OCI-LY1 (cell line): ENCODE results near the gene FGF14.

Experiments
- H2AFZ ChIP-seq: fragments of 200-600 bp; sonication (generic), shearing (Covaris generic); 2 replicates; pipeline ENCODE4 v1.6.0; 2014; ENCODE audit warnings: antibody characterized with exemption, mild to moderate bottlenecking, low read length
- H3F3A ChIP-seq: fragments of 200-600 bp; sonication (generic), shearing (Covaris generic); 2 replicates; pipeline ENCODE4 v1.6.0; 2014; ENCODE audit warnings: mild to moderate bottlenecking, antibody characterized with exemption, low read length, moderate library complexity; ENCODE audit not compliant: insufficient read depth
- H3K27ac ChIP-seq: fragments of 200-600 bp; sonication (generic); 2 replicates; pipeline ENCODE4 v1.5.1; 2014; ENCODE audit warnings: low read length, mixed run types, mild to moderate bottlenecking, low read depth; ENCODE audit not compliant: poor library complexity, severe bottlenecking
- H3K27me3 ChIP-seq: fragments of 200-600 bp; sonication (generic); 2 replicates; pipeline ENCODE4 v1.6.0; 2014; ENCODE audit warnings: antibody characterized with exemption, mild to moderate bottlenecking, low read length, moderate library complexity; ENCODE audit not compliant: insufficient read depth
- H3K36me3 ChIP-seq: fragments of 200-600 bp; sonication (generic); 2 replicates; pipeline ENCODE4 v1.6.1; 2014; ENCODE audit warnings: mild to moderate bottlenecking, antibody characterized with exemption, low read length, moderate library complexity, mixed read lengths; ENCODE audit not compliant: insufficient read depth
- H3K4me1 ChIP-seq: fragments of 200-600 bp; sonication (generic); 2 replicates; pipeline ENCODE4 v1.5.1; 2014; ENCODE audit warnings: mild to moderate bottlenecking, low read length, moderate library complexity; ENCODE audit not compliant: insufficient read depth, severe bottlenecking
- H3K4me2 ChIP-seq: fragments of 200-600 bp; sonication (generic), shearing (Covaris generic); 2 replicates; pipeline ENCODE4 v1.6.1; 2014; ENCODE audit warnings: low read length
- H3K4me3 ChIP-seq: fragments of 200-600 bp; sonication (generic); 2 replicates; pipeline ENCODE4 v1.5.1; 2014; ENCODE audit warnings: low read length, low read depth, mild to moderate bottlenecking, mixed read lengths; ENCODE audit not compliant: poor library complexity, severe bottlenecking
- H3K79me2 ChIP-seq: fragments of 200-600 bp; shearing (Covaris generic); 2 replicates; pipeline ENCODE4 v1.6.1; 2016; ENCODE audit warnings: mixed run types, low read length, mixed read lengths; ENCODE audit not compliant: insufficient read depth
- H3K9ac ChIP-seq: fragments of 200-600 bp; sonication (generic), shearing (Covaris generic); 2 replicates; pipeline ENCODE4 v1.6.1; 2014; ENCODE audit warnings: mild to moderate bottlenecking, low read length, mixed read lengths
- H3K9me2 ChIP-seq: fragments of 200-600 bp; sonication (generic), shearing (Covaris generic); 2 replicates; pipeline ENCODE4 v1.6.1; 2014; ENCODE audit warnings: low read depth, mild to moderate bottlenecking, low read length, mixed read lengths
- H3K9me3 ChIP-seq: fragments of 200-600 bp; shearing (Covaris generic); 2 replicates; pipeline ENCODE4 v1.6.1; 2014; ENCODE audit warnings: low read length, mixed read lengths
- H4K20me1 ChIP-seq: fragments of 200-600 bp; sonication (generic), shearing (Covaris generic); 2 replicates; pipeline ENCODE4 v1.6.0; 2016; ENCODE audit warnings: mild to moderate bottlenecking, low read length; ENCODE audit not compliant: insufficient read depth
- CTCF ChIP-seq: fragments of 200-600 bp; sonication (generic), shearing (Covaris generic); IDR thresholded peaks from 2 replicates; pipeline ENCODE4 v1.5.1; 2017; ENCODE audit warnings: mild to moderate bottlenecking, antibody characterized with exemption, low read length, moderate library complexity, mixed read lengths
- EZH2 ChIP-seq: fragments of 200-600 bp; sonication (generic), shearing (Covaris generic); IDR thresholded peaks from 2 replicates; pipeline ENCODE4 v1.8.0; 2017; ENCODE audit warnings: borderline replicate concordance, mixed run types, mild to moderate bottlenecking, antibody characterized with exemption, low read length, moderate library complexity, mixed read lengths

The FGF14 gene

DNA sequence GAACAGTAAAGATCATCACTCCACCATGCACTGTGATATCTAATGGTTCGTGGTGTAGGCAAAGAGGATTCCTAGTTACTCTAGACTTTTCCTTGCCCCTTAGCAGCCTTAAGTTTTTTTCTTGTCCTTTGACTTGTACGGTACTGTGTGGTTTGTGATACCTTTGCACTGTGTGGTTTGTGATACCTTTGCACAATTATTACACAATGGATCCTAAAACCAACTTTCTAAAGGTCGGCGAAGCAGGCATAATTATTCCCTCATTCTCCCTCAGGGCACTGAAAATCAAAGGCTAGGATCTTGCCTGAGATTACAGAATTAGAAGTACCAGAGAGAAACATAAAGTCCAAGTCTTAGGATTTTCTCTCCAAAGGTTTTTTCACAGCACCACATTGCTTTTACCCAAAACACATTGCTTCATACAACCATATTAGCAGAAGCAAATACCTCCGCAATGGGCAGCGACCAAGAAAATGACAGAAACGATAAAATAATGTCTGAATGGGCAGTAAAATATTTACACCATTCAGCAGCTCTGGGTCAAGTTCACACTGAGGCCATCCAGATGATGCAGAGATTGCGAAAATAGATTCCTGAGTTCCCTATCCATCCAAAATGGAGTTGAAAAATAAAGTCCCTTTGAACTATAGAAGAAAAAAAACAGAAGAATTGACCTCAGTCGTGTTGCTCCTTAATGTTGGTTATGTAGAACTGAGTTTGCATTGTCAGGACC lies 106.4 kb downstream of the FGF14 start:
- no peaks in the 10 kb centered on the region for H3K36me3 ChIP-seq
- TF ChIP-seq CTCF (no peak), EZH2 (no peak)
- no peaks in the 10 kb centered on the region for H3K79me2 ChIP-seq
- no peaks in the 10 kb centered on the region for H3F3A ChIP-seq
- H3K9me3 ChIP-seq, result no peaks in the 10 kb centered on the region
- no peak overlapping the region for H2AFZ ChIP-seq
- no peaks in the 10 kb centered on the region for H3K9me2 ChIP-seq
- H3K4me1 ChIP-seq, result no peaks in the 10 kb centered on the region
- H3K4me3 ChIP-seq, result no peak overlapping the region
- H3K4me2 ChIP-seq, result no peak overlapping the region
- no peaks in the 10 kb centered on the region for H3K27me3 ChIP-seq
- no peaks in the 10 kb centered on the region for H4K20me1 ChIP-seq
- H3K27ac ChIP-seq, result no peak overlapping the region
- H3K9ac ChIP-seq, result no peak overlapping the region

GRCh38 chr13:102294407-102295018 lies 107.3 kb downstream of the FGF14 start:
- TF ChIP-seq CTCF (no peak), EZH2 (no peak)
- H3K4me1 ChIP-seq, result no peaks in the 10 kb centered on the region
- no peaks in the 10 kb centered on the region for H3K79me2 ChIP-seq
- no peak overlapping the region for H3K9ac ChIP-seq
- no peaks in the 10 kb centered on the region for H3F3A ChIP-seq
- H3K27me3 ChIP-seq, result no peaks in the 10 kb centered on the region
- H2AFZ ChIP-seq, result no peak overlapping the region
- H3K4me3 ChIP-seq, result no peak overlapping the region
- H3K9me2 ChIP-seq, result no peaks in the 10 kb centered on the region
- H4K20me1 ChIP-seq, result no peaks in the 10 kb centered on the region
- no peak overlapping the region for H3K4me2 ChIP-seq
- no peaks in the 10 kb centered on the region for H3K36me3 ChIP-seq
- H3K27ac ChIP-seq, result no peak overlapping the region
- no peaks in the 10 kb centered on the region for H3K9me3 ChIP-seq

DNA sequence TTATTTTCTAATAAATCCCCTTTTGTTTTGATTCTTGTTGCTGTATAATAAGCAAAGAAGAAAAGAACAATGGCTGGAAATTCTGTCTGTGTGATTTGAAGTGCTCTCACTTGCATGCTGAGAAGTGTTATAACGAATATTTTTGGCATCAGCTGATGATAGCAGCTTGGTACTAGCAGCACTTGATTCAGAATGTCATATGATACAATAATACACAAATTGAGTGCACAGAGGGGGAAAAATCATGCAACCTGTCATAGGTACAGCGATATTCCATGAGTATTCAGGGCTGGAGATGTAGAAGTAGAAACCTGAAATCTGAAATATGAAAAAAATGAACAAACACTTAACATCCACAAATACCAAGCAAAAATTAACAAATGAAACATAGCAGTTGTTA lies 108.1 kb downstream of the FGF14 start:
- H3K27ac ChIP-seq, result no peak overlapping the region
- H2AFZ ChIP-seq, result no peak overlapping the region
- no peaks in the 10 kb centered on the region for H3K36me3 ChIP-seq
- H3K79me2 ChIP-seq, result no peaks in the 10 kb centered on the region
- H3K9ac ChIP-seq, result no peak overlapping the region
- H3K9me2 ChIP-seq, result no peaks in the 10 kb centered on the region
- no peak overlapping the region for H3K4me3 ChIP-seq
- H3K4me2 ChIP-seq, result no peak overlapping the region
- H3K4me1 ChIP-seq, result no peaks in the 10 kb centered on the region
- no peaks in the 10 kb centered on the region for H4K20me1 ChIP-seq
- no peaks in the 10 kb centered on the region for H3K27me3 ChIP-seq
- H3K9me3 ChIP-seq, result no peaks in the 10 kb centered on the region
- no peaks in the 10 kb centered on the region for H3F3A ChIP-seq
- TF ChIP-seq CTCF, result no peak
- no peak for TF ChIP-seq EZH2
